GM12872 (cell line): ENCODE measurements around the gene MGA.

Experiments used
- TF ChIP-seq, protein P1 (sequence below): IDR thresholded peaks from 3 replicates; pipeline ENCODE4 v1.5.1; 2011; ENCODE audit warnings: low read depth, mild to moderate bottlenecking, low read length, moderate library complexity; ENCODE audit not compliant: insufficient read depth

MGA gene

DNA sequence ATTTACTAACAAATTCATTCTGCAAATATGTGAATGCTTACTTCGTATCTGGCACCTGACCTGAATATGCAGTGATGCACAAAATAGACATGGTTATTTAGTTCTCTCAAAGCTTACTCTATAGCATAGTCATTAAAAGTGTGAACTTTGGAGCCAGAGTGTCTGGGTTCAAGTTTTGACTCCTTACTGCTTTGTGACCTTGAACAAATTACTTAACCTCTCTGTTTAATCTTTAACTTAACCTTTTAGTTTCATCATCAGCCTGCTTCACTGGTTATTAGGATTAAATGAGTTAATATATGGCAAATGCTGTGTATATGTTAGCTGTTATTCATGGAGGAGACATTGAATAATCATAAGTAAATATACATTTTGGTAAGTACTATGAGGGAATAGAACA lies 12.1 kb upstream of the MGA start:
- TF ChIP-seq, protein P1, sequence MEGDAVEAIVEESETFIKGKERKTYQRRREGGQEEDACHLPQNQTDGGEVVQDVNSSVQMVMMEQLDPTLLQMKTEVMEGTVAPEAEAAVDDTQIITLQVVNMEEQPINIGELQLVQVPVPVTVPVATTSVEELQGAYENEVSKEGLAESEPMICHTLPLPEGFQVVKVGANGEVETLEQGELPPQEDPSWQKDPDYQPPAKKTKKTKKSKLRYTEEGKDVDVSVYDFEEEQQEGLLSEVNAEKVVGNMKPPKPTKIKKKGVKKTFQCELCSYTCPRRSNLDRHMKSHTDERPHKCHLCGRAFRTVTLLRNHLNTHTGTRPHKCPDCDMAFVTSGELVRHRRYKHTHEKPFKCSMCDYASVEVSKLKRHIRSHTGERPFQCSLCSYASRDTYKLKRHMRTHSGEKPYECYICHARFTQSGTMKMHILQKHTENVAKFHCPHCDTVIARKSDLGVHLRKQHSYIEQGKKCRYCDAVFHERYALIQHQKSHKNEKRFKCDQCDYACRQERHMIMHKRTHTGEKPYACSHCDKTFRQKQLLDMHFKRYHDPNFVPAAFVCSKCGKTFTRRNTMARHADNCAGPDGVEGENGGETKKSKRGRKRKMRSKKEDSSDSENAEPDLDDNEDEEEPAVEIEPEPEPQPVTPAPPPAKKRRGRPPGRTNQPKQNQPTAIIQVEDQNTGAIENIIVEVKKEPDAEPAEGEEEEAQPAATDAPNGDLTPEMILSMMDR: no peak

DNA sequence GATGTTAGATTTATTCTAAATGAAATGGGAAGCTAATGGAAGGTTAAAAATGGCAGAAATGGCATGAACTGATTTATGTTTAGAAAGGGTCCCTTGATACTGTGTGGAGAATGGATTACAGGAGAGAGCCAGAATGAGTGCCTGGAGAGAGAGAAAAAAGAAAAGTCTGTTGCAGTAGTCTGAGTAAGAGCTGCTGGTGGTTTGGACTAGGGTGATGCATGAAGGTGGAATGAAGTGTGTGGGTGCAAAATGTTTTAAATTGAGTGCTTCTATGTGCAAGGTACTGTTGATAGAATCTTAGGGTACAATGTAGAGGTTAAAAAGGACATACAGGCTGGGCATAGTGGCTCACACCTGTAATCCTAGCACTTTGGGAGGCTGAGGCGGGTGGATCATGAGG lies 11.4 kb upstream of the MGA start:
- TF ChIP-seq, protein P1: no peak

GRCh38 chr15:41650806-41651205 lies 9.4 kb upstream of the MGA start:
- TF ChIP-seq, protein P1: no peak

GRCh38 chr15:41651373-41651772 lies 8.8 kb upstream of the MGA start:
- TF ChIP-seq, protein P1: no peak

GRCh38 chr15:41653760-41654159 lies 6.4 kb upstream of the MGA start:
- TF ChIP-seq, protein P1: no peak

GRCh38 chr15:41655716-41656115 lies 4.5 kb upstream of the MGA start:
- TF ChIP-seq, protein P1: no peak

DNA sequence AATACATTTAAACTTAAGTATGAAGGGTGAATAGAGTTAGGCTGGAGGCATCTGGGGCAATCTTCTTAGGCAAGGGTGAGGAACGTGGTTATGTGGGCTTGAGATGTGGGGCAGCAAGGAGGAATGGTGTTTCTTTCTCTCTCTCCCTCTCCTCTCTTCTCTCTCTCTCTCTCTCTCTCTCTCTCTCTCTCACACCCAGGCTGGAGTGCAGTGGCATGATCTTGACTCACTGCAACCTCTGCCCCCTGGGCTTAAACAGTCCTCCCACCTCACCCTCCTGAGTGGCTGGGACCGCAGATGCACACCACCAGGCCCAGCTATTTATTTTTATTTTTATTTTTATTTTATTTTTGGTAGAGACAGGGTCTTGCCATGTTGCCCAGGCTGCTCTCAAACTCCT lies 4.0 kb upstream of the MGA start:
- TF ChIP-seq, protein P1: no peak

DNA sequence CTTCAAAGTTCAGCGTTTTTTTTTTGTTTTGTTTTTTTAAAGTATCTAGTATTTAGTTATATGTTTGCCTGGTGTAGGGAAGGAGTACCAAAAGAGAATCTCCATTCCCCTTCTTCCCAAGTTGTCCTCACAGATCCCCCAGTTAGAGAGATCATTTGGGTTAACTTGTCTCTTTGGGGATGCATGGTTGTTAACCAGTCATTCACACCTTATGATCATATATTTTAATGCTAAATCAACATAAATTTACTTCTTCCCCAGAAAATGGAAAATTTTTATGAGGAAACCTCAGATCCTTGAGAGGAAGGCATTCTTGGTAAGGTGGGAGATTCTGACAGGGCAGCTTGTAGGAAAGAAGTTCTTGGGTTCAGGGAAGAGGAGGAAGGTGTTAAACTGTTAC lies 1.5 kb upstream of the MGA start:
- TF ChIP-seq, protein P1: no peak
